Colonic mucosa (tissue), 4 donors: ENCODE measurements around the gene TEX22. TPM values are rescaled to one million over a fixed set of nuclear protein-coding genes. Genes with fewer than 3 reads are reported as not detected.

Experiments used
- DNase-seq: peaks from one replicate; pipeline ENCODE4 v3.0.0-alpha.2; 2020
- H3K27ac ChIP-seq: fragments of 200-600 bp; one replicate; pipeline ENCODE4 v1.8.0; 2021
- H3K27me3 ChIP-seq: fragments of 200-600 bp; one replicate; pipeline ENCODE4 v1.8.0; 2021
- H3K36me3 ChIP-seq: fragments of 200-600 bp; one replicate; pipeline ENCODE4 v1.8.0; 2021
- H3K4me1 ChIP-seq: fragments of 200-600 bp; one replicate; pipeline ENCODE4 v1.8.0; 2021; ENCODE audit warnings: mild to moderate bottlenecking
- H3K4me3 ChIP-seq: fragments of 200-600 bp; one replicate; pipeline ENCODE4 v1.8.0; 2021
- H3K9ac ChIP-seq, 2 donors: one replicate each; pipeline ENCODE4 v1.7.0; 2013; ENCODE audit warnings: control low read depth in 2 of 2, low read depth in 2 of 2, low read length in 2 of 2
- H3K9me3 ChIP-seq: fragments of 200-600 bp; one replicate; pipeline ENCODE4 v1.8.0; 2021
- intact Hi-C: fragments of 100-400 bp; cut with DNase I; formaldehyde crosslinking; loops from one replicate; pipeline ENCODE4 v1.14.1; 2022
- total RNA-seq, 2 donors: library from RNA; stranded (reverse); fragmentation: NEBNext Ultra II Directional in 1 of 2; extraction: Animal tissue kit (Norgen Biotek cat#: 25700) in 1 of 2; gene quantifications; one replicate each; pipeline ENCODE4 v1.2.1, GENCODE V29; 2021
- TF ChIP-seq, protein P1 (sequence below): fragments of 200-600 bp; IDR thresholded peaks from one replicate; pipeline ENCODE4 v1.8.0; 2022; ENCODE audit warnings: antibody characterized with exemption, mild to moderate bottlenecking
- donor health status: healthy.
- donor health status: DM: no; HTN: no; CAD: no.
- donor health status: DM: no; HTN: no; CAD: no.

Gene TEX22
- total RNA-seq, 2 donors from 2014 or later: 1.4 to 2.4 TPM

DNA sequence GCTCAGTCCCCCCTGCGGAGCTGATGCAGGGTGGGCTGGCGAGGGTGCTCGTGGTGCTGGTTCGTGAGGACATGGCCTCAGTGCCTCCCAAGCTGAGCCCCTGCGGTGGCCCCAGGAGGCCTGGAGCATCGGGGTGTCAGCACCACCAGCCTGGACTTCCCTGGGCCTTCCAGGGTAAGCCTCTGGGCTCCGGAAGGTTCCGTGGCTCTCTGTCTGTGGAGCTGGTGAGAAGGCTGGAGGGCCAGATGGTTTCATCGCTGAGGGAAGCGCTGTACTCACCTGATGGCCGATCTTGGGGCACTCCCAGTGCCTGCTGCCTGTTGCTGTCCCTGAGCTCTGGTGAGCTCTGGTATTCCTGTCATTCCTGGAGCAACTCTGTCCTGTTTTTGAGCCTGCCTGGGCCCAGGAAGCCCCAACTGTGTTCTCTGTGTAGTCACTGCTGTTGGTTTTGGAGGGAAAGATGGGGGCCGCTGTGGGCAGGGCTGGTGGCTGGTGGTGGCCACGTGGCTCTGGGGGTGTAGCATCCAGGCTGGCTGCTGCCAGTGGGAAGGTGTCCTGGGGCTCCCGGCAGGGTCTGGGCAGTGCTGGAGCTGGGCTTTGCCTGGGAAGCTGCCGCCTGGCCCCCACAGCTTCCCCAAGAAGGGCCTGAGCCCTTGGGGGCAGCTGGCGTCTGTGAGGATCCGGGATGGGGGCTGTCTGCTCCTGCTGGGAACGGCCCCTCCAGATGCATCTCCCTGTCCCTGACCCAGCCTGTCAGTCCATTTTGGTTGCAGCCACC is 39.6 kb downstream of the TEX22 start:
- H3K4me1 ChIP-seq: no peaks in the 10 kb centered on the region
- H3K4me3 ChIP-seq: no peak overlapping the region
- H3K27ac ChIP-seq: no peak overlapping the region
- H3K9ac ChIP-seq: no peak overlapping the region
- H3K27me3 ChIP-seq: no peaks in the 10 kb centered on the region
- no peaks in the 10 kb centered on the region for H3K36me3 ChIP-seq
- DNase-seq: no peak
- TF ChIP-seq, protein P1, sequence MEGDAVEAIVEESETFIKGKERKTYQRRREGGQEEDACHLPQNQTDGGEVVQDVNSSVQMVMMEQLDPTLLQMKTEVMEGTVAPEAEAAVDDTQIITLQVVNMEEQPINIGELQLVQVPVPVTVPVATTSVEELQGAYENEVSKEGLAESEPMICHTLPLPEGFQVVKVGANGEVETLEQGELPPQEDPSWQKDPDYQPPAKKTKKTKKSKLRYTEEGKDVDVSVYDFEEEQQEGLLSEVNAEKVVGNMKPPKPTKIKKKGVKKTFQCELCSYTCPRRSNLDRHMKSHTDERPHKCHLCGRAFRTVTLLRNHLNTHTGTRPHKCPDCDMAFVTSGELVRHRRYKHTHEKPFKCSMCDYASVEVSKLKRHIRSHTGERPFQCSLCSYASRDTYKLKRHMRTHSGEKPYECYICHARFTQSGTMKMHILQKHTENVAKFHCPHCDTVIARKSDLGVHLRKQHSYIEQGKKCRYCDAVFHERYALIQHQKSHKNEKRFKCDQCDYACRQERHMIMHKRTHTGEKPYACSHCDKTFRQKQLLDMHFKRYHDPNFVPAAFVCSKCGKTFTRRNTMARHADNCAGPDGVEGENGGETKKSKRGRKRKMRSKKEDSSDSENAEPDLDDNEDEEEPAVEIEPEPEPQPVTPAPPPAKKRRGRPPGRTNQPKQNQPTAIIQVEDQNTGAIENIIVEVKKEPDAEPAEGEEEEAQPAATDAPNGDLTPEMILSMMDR: no peak
- H3K9me3 ChIP-seq: no peaks in the 10 kb centered on the region
- intact Hi-C loops: loop anchor here (5.0 kb wide), 1 partner anchor 76 kb away; no protein-coding TSS in a partner anchor

DNA sequence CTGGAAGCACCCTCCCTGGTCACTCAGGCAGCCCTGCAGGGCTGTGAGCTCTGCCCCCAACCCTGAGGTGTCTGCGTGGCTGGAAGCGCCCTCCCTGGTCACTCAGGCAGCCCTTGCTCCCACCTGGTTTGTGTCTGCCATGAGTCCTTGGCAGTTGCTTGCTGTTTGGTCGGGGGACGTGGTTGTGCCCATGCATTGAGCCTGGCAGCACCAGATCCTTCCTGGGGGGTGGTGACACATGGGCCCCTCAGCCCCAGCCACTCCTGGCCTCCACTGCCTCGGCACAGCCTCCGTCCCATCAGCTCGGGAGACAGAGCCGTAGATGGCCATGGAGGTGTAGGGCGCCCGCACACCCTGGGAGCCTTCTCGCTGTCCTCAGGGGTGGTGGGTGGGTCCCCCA is 40.8 kb downstream of the TEX22 start:
- H3K9ac ChIP-seq: no peak overlapping the region
- DNase-seq: no peak
- no peak overlapping the region for H3K27ac ChIP-seq
- H3K9me3 ChIP-seq: no peaks in the 10 kb centered on the region
- no peak overlapping the region for H3K4me3 ChIP-seq
- no peaks in the 10 kb centered on the region for H3K4me1 ChIP-seq
- TF ChIP-seq, protein P1: no peak
- intact Hi-C loops: loop anchor here (5.0 kb wide), 1 partner anchor 77 kb away; no protein-coding TSS in a partner anchor
- H3K36me3 ChIP-seq: no peaks in the 10 kb centered on the region
- no peaks in the 10 kb centered on the region for H3K27me3 ChIP-seq

DNA sequence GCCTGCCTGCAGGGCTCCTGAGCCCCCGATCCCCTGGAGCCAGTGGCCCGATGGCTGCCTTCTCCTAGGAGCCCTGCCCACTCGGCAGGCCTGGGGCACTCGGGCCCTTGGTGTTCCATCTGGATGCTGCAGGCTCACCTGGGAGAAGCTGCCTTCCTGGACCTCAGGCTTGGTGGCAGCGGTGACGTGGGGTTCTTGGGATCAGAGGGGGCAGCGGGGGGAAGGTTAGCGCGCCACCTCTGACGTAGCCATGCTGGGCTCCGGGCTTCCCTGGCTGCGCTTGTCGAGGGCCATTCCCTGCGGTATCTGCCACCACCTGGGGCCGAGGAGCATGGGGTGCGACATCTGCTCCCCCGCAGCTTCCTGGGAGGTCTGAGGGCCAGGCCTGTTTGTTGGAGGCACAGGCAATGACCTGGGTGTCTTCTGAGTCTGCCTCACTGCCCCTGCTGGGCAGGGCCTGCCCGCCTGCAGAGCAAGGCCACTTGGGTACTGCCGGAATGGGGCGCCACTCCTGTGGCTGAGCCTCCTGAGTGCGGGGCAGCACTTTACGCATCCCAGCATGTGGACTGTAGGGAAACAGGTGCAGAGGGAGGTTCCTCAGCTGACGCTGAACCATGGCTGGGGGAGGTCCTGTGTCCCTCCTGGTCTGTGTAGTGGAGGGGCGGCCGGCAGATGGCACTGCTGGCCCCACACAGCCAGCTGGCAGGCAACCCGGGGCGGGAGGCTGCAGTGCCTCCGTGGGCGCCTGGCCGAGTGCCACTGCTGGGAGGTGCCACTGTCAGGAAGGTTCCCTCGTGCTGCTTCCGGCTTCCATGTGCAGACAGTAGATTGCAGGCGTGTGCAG is 41.6 kb downstream of the TEX22 start:
- no peaks in the 10 kb centered on the region for H3K9me3 ChIP-seq
- H3K9ac ChIP-seq: no peak overlapping the region
- intact Hi-C loops: loop anchor here (5.0 to 10.0 kb wide), 2 partner anchors 78 to 85 kb away; partner anchors contain the start of gene TMEM121
- H3K4me3 ChIP-seq: no peak overlapping the region
- DNase-seq: no peak
- no peak overlapping the region for H3K27ac ChIP-seq
- H3K36me3 ChIP-seq: no peaks in the 10 kb centered on the region
- TF ChIP-seq, protein P1: no peak
- no peaks in the 10 kb centered on the region for H3K27me3 ChIP-seq
- H3K4me1 ChIP-seq: no peaks in the 10 kb centered on the region

DNA sequence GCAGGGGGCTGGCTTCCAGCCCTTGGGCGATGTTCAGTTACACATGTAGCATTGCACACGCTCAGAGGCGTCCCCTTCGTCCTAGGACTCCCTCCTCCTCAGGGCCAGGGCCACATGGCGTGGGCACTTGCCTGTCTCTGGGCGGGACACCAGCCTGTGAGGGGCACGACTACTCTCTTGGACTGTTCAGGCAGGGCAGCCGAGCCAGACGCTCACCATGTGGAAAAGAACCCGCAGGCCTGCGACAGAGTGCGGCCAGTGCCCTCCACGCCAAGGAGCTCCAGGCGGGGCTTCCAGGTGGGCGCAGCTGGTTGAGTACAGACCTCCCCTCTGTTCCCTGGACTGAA is 42.2 kb downstream of the TEX22 start:
- H3K9me3 ChIP-seq: no peaks in the 10 kb centered on the region
- no peak overlapping the region for H3K27ac ChIP-seq
- no peaks in the 10 kb centered on the region for H3K4me1 ChIP-seq
- no peak overlapping the region for H3K4me3 ChIP-seq
- H3K9ac ChIP-seq: no peak overlapping the region
- H3K27me3 ChIP-seq: no peaks in the 10 kb centered on the region
- no peak for DNase-seq
- no peaks in the 10 kb centered on the region for H3K36me3 ChIP-seq
- intact Hi-C loops: loop anchor here (10.0 kb wide), 1 partner anchor 84 kb away; the partner anchor contains the start of gene TMEM121
- TF ChIP-seq, protein P1: no peak

DNA sequence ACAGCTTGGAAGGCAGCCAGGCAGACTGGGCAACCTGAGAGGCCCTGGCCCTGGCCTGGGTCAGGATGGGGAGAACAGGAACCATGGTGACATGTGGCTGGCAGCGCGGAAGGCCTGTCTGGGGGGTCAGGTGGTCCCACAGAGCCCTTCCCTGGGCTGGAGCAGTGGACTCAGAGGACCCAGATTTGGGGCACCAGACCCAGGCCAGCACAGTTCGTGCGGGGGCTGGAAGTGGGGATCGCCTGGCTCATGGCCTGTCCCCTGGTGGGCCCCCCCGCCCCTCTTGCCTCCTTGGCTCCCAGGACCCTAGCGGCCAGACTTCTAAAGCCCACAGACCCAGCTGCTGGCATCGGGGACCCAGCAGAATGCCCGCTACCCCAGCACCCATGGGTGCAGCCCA is 42.7 kb downstream of the TEX22 start:
- Histone ChIP-seq H3K9me3 (no peaks in the 10 kb centered on the region), H3K4me1 (no peaks in the 10 kb centered on the region), H3K9ac (no peak overlapping the region), H3K27me3 (no peaks in the 10 kb centered on the region), H3K4me3 (no peak overlapping the region), H3K36me3 (no peaks in the 10 kb centered on the region), H3K27ac (no peak overlapping the region)
- intact Hi-C loops: loop anchor here (10.0 kb wide), 1 partner anchor 84 kb away; the partner anchor contains the start of gene TMEM121
- DNase-seq: no peak
- TF ChIP-seq, protein P1: no peak
